GM18505 (cell line): Measurements from ENCODE around the gene CEP164.

Source experiments
- ATAC-seq: cut with Tn5 transposase; IDR thresholded peaks from one replicate; pipeline ENCODE4 v1.9.1; 2021; ENCODE audit not compliant: unreplicated experiment
- POLR2A ChIP-seq: IDR thresholded peaks from 4 replicates; pipeline ENCODE4 v1.6.1; 2011; ENCODE audit warnings: borderline replicate concordance; ENCODE audit not compliant: insufficient read depth, insufficient read length; ENCODE audit errors: extremely low read depth

The CEP164 gene

GRCh38 chr11:117459979-117460300 is 132.3 kb downstream of the CEP164 start:
- ATAC-seq: no peak

GRCh38 chr11:117461396-117462182 is 133.9 kb downstream of the CEP164 start:
- ATAC-seq: no peak
- no peak for TF ChIP-seq POLR2A

More at GRCh38 chr11:117459979-117460300, 132.3 kb downstream of the CEP164 start:
- TF ChIP-seq POLR2A: no peak

- ATAC-seq: no peak
- TF ChIP-seq POLR2A: no peak
These were observed 134.7 kb downstream of the CEP164 start for GRCh38 chr11:117462183-117462863.

- TF ChIP-seq POLR2A: no peak
- ATAC-seq: no peak
These were observed 135.2 kb downstream of the CEP164 start for GRCh38 chr11:117462864-117463247.
